Trophoblast cell (in vitro differentiated cells and primary cell): ENCODE measurements around the gene KCNK6.
"Not testable (repeated sequence)": the region's sequence is repeated elsewhere in the genome, so short reads cannot be mapped to it uniquely, and the experiment has no call there.

Experiments
- DNase-seq, 2 donors: peaks; one replicate each; pipeline ENCODE4 v3.0.0-alpha.2; 2016
- H2AFZ ChIP-seq: 2 replicates; pipeline ENCODE4 v1.6.1; 2013; ENCODE audit warnings: low read length, moderate library complexity, mild to moderate bottlenecking; ENCODE audit not compliant: insufficient read depth, poor library complexity
- H2AK5ac ChIP-seq: 2 replicates; pipeline ENCODE4 v1.6.1; 2013; ENCODE audit warnings: mild to moderate bottlenecking, low read length
- H2BK120ac ChIP-seq: 2 replicates; pipeline ENCODE4 v1.6.1; 2013; ENCODE audit warnings: low read length, mild to moderate bottlenecking, moderate library complexity; ENCODE audit not compliant: insufficient read depth, poor library complexity
- H2BK12ac ChIP-seq: 2 replicates; pipeline ENCODE4 v1.6.1; 2013; ENCODE audit warnings: mild to moderate bottlenecking, low read length, moderate library complexity
- H2BK5ac ChIP-seq: 2 replicates; pipeline ENCODE4 v1.6.1; 2013; ENCODE audit warnings: low read length, low read depth, moderate library complexity, mild to moderate bottlenecking; ENCODE audit not compliant: poor library complexity
- H3K14ac ChIP-seq: 2 replicates; pipeline ENCODE4 v1.6.1; 2013; ENCODE audit warnings: mild to moderate bottlenecking, low read length
- H3K18ac ChIP-seq: 2 replicates; pipeline ENCODE4 v1.6.1; 2013; ENCODE audit warnings: mild to moderate bottlenecking, low read length
- H3K23ac ChIP-seq: 2 replicates; pipeline ENCODE4 v1.6.1; 2013; ENCODE audit warnings: low read length
- H3K27ac ChIP-seq: 2 replicates; pipeline ENCODE4 v1.5.1; 2013; ENCODE audit warnings: low read depth, mild to moderate bottlenecking, inconsistent platforms, low read length, moderate library complexity
- H3K27me3 ChIP-seq: 2 replicates; pipeline ENCODE4 v1.6.1; 2013; ENCODE audit warnings: inconsistent platforms, mild to moderate bottlenecking, low read length, moderate library complexity; ENCODE audit not compliant: insufficient read depth
- H3K36me3 ChIP-seq, 2 experiments: 1 replicate in 1 of 2; 2 replicates in 1 of 2; pipeline ENCODE4 v1.6.1; 2013; ENCODE audit warnings: low read length in 2 of 2, mild to moderate bottlenecking in 2 of 2, moderate library complexity in 1 of 2; ENCODE audit not compliant: insufficient read depth in 2 of 2, control insufficient read depth in 1 of 2
- H3K4ac ChIP-seq: 2 replicates; pipeline ENCODE4 v1.6.1; 2013; ENCODE audit warnings: low read depth, mild to moderate bottlenecking, low read length, moderate library complexity
- H3K4me1 ChIP-seq, 2 experiments: 1 replicate in 1 of 2; 2 replicates in 1 of 2; pipeline ENCODE4 v1.6.1; 2013; ENCODE audit warnings: low read length in 2 of 2, mild to moderate bottlenecking in 2 of 2, moderate library complexity in 1 of 2; ENCODE audit not compliant: insufficient read depth in 2 of 2, control insufficient read depth in 1 of 2
- H3K4me2 ChIP-seq: 2 replicates; pipeline ENCODE4 v1.6.1; 2013; ENCODE audit warnings: inconsistent platforms, mild to moderate bottlenecking, low read length, moderate library complexity
- H3K4me3 ChIP-seq: 2 replicates; pipeline ENCODE4 v1.5.1; 2013; ENCODE audit warnings: mild to moderate bottlenecking, low read depth, low read length, inconsistent platforms
- H3K79me1 ChIP-seq: one replicate; pipeline ENCODE4 v1.6.1; 2013; ENCODE audit warnings: low read length
- H3K79me2 ChIP-seq: 2 replicates; pipeline ENCODE4 v1.6.1; 2013; ENCODE audit warnings: low read length, mild to moderate bottlenecking; ENCODE audit not compliant: control insufficient read depth, insufficient read depth, poor library complexity
- H3K9ac ChIP-seq: 2 replicates; pipeline ENCODE4 v1.6.1; 2013; ENCODE audit warnings: mild to moderate bottlenecking, low read length
- H3K9me3 ChIP-seq: 2 replicates; pipeline ENCODE4 v1.6.1; 2013; ENCODE audit warnings: low read depth, mild to moderate bottlenecking, control low read depth, inconsistent platforms, low read length; ENCODE audit not compliant: insufficient read depth
- H4K12ac ChIP-seq: 2 replicates; pipeline ENCODE4 v1.6.1; 2013; ENCODE audit warnings: low read depth, mild to moderate bottlenecking, low read length, moderate library complexity
- H4K8ac ChIP-seq: 2 replicates; pipeline ENCODE4 v1.6.1; 2013; ENCODE audit warnings: low read depth, mild to moderate bottlenecking, low read length, moderate library complexity
- H4K91ac ChIP-seq: one replicate; pipeline ENCODE4 v1.6.1; 2013; ENCODE audit warnings: low read depth, mild to moderate bottlenecking, low read length, moderate library complexity
- WGBS: extraction: QIAGEN DNeasy Blood & Tissue Kit; methylation state at CpG from one replicate; pipeline ENCODE4 v1.1.7; 2013; ENCODE audit warnings: missing lambda C conversion rate; ENCODE audit not compliant: insufficient read length, insufficient coverage; ENCODE audit errors: extremely low coverage; 5-methylcytosine and 5-hydroxymethylcytosine counted together

KCNK6 gene

GRCh38 chr19:38335949-38336637, 16.4 kb downstream of the KCNK6 start:
- peak overlapping the region; percentile 45 for H4K91ac ChIP-seq
- H2BK120ac ChIP-seq = peak overlapping the region; percentile 19
- H2BK12ac ChIP-seq = no peak overlapping the region
- peak overlapping the region; percentile 58 for H3K18ac ChIP-seq
- H3K23ac ChIP-seq = no peak overlapping the region
- no peak overlapping the region for H3K9ac ChIP-seq
- H3K27me3 ChIP-seq = no peaks in the 10 kb centered on the region
- H3K79me1 ChIP-seq = peaks cover 15% of the 10 kb centered on the region
- H2BK5ac ChIP-seq = peak overlapping the region; percentile 45
- H3K4me3 ChIP-seq = peak overlapping the region; percentile 69
- no peak overlapping the region for H2AK5ac ChIP-seq
- DNase-seq = peak; percentile 95
- H4K12ac ChIP-seq = peak overlapping the region; percentile 2
- peaks cover 3 to 11% of the 10 kb centered on the region in 2 experiments for H3K4me1 ChIP-seq
- H2AFZ ChIP-seq = peak overlapping the region; percentile 69
- peak overlapping the region; percentile 70 for H3K4me2 ChIP-seq
- H3K36me3 ChIP-seq = peaks cover 0 to 3% of the 10 kb centered on the region in 2 experiments
- peak overlapping the region; percentile 68 for H3K14ac ChIP-seq
- no CpG with 5 or more reads among the region's 52 CpGs for WGBS
- peaks cover 2% of the 10 kb centered on the region for H3K79me2 ChIP-seq
- H3K27ac ChIP-seq = peak overlapping the region; percentile 55
- H3K4ac ChIP-seq = peak overlapping the region; percentile 34
- peaks cover 10% of the 10 kb centered on the region for H3K9me3 ChIP-seq
- peak overlapping the region; percentile 73 for H4K8ac ChIP-seq

GRCh38 chr19:38336638-38337359, 17.2 kb downstream of the KCNK6 start:
- Histone ChIP-seq H3K4ac (peak overlapping the region; percentile 34), H3K79me1 (peaks cover 15% of the 10 kb centered on the region)

GRCh38 chr19:38337360-38337653, 17.7 kb downstream of the KCNK6 start:
- no peak overlapping the region for H3K4ac ChIP-seq
- H4K91ac ChIP-seq = peak overlapping the region; percentile 29
- no peak overlapping the region for H3K14ac ChIP-seq
- H3K4me3 ChIP-seq = peak overlapping the region; percentile 63
- H3K79me2 ChIP-seq = peaks cover 2% of the 10 kb centered on the region
- H2AFZ ChIP-seq = no peak overlapping the region
- no peak overlapping the region for H2BK120ac ChIP-seq
- H3K18ac ChIP-seq = no peak overlapping the region
- H2BK5ac ChIP-seq = peak overlapping the region; percentile 33
- peaks cover 15% of the 10 kb centered on the region for H3K79me1 ChIP-seq
- no peak for DNase-seq
- no peak overlapping the region for H3K23ac ChIP-seq
- no peak overlapping the region for H3K27ac ChIP-seq
- H2AK5ac ChIP-seq = peak overlapping the region; percentile 31
- WGBS = no CpG with 5 or more reads among the region's 10 CpGs
- no peak overlapping the region for H4K12ac ChIP-seq
- peaks cover 3 to 11% of the 10 kb centered on the region in 2 experiments for H3K4me1 ChIP-seq
- no peak overlapping the region for H3K9ac ChIP-seq
- H2BK12ac ChIP-seq = peak overlapping the region; percentile 2
- peaks cover 0 to 3% of the 10 kb centered on the region in 2 experiments for H3K36me3 ChIP-seq
- peak overlapping the region; percentile 70 for H3K4me2 ChIP-seq
- peak overlapping the region; percentile 15 for H4K8ac ChIP-seq
- peaks cover 10% of the 10 kb centered on the region for H3K9me3 ChIP-seq
- H3K27me3 ChIP-seq = no peaks in the 10 kb centered on the region

More at GRCh38 chr19:38336638-38337359, 17.2 kb downstream of the KCNK6 start:
- Histone ChIP-seq H4K91ac (peak overlapping the region; percentile 45), H3K23ac (no peak overlapping the region), H3K4me1 (peaks cover 3 to 11% of the 10 kb centered on the region in 2 experiments), H3K18ac (peak overlapping the region; percentile 58), H3K14ac (peak overlapping the region; percentile 68), H2AFZ (peak overlapping the region; percentile 56), H2BK120ac (no peak overlapping the region), H3K4me3 (peak overlapping the region; percentile 69), H3K4me2 (peak overlapping the region; percentile 70), H4K12ac (no peak overlapping the region), H3K9me3 (peaks cover 10% of the 10 kb centered on the region), H3K27ac (peak overlapping the region; percentile 55), H3K27me3 (no peaks in the 10 kb centered on the region), H2AK5ac (peak overlapping the region; percentile 31), H3K36me3 (peaks cover 0 to 3% of the 10 kb centered on the region in 2 experiments), H2BK12ac (peak overlapping the region; percentile 2), H4K8ac (peak overlapping the region; percentile 59), H3K9ac (no peak overlapping the region), H3K79me2 (peaks cover 2% of the 10 kb centered on the region), H2BK5ac (peak overlapping the region; percentile 45)
- DNase-seq = peak; percentile 93 to 94
- no CpG with 5 or more reads among the region's 41 CpGs for WGBS

GRCh38 chr19:38339011-38339410, 19.4 kb downstream of the KCNK6 start:
- not testable (repeated sequence) for H3K23ac ChIP-seq, H4K8ac ChIP-seq, H2BK5ac ChIP-seq, H3K27me3 ChIP-seq, H2AK5ac ChIP-seq, H4K12ac ChIP-seq, H3K4me3 ChIP-seq, H3K9me3 ChIP-seq, H3K9ac ChIP-seq, H4K91ac ChIP-seq, H3K36me3 ChIP-seq, H3K14ac ChIP-seq, H2BK12ac ChIP-seq, H2BK120ac ChIP-seq, H3K4me2 ChIP-seq, H3K79me2 ChIP-seq, H3K4ac ChIP-seq, H2AFZ ChIP-seq, H3K18ac ChIP-seq
- H3K79me1 ChIP-seq = peaks cover 15% of the 10 kb centered on the region
- WGBS = no CpG with 5 or more reads among the region's 4 CpGs
- peak overlapping the region; percentile 84 for H3K27ac ChIP-seq
- peaks cover 3 to 11% of the 10 kb centered on the region in 2 experiments for H3K4me1 ChIP-seq
- DNase-seq = peak; percentile 88 to 93
